Peyer's patch (tissue), 4 donors: ENCODE measurements around the gene AP3D1. TPM values are rescaled to one million over a fixed set of nuclear protein-coding genes. Genes with fewer than 3 reads are reported as not detected.

Source experiments
- DNase-seq, 3 donors: peaks; one replicate each; pipeline ENCODE4 v3.0.0-alpha.2; 2017 to 2019
- H3K27ac ChIP-seq, 4 donors: fragments of 200-600 bp; sonication (generic); one replicate each; pipeline ENCODE4 v1.5.1; 2016 to 2019
- H3K27me3 ChIP-seq, 2 donors: fragments of 200-600 bp; sonication (generic); one replicate each; pipeline ENCODE4 v1.5.1; 2019
- H3K36me3 ChIP-seq, 3 donors: fragments of 200-600 bp; sonication (generic); one replicate each; pipeline ENCODE4 v1.5.1; 2016 to 2019
- H3K4me1 ChIP-seq, 4 donors: fragments of 200-600 bp; sonication (generic); one replicate each; pipeline ENCODE4 v1.5.1; 2016 to 2019
- H3K4me3 ChIP-seq, 4 donors: fragments of 200-600 bp; sonication (generic); 1 replicate in 3 of 4; 2 replicates in 1 of 4; pipeline ENCODE4 v1.5.1; 2016 to 2019; ENCODE audit warnings: mild to moderate bottlenecking in 1 of 4
- H3K9me3 ChIP-seq, 4 donors: fragments of 200-600 bp; sonication (generic); one replicate each; pipeline ENCODE4 v1.5.1; 2016 to 2019; ENCODE audit warnings: mild to moderate bottlenecking in 1 of 4
- CTCF ChIP-seq, 6 experiments: fragments of 450-650 bp in 4 of 6; fragments of 200-600 bp in 2 of 6; sonication (generic) in 1 of 6; IDR thresholded peaks; one replicate each; pipeline ENCODE4 v1.5.1; 2017 to 2019; ENCODE audit warnings: antibody characterized with exemption in 6 of 6, mild to moderate bottlenecking in 3 of 6, moderate library complexity in 1 of 6
- POLR2A ChIP-seq, 2 donors: fragments of 450-650 bp; IDR thresholded peaks; one replicate each; pipeline ENCODE4 v1.5.1; 2017; ENCODE audit warnings: antibody characterized with exemption in 2 of 2, mild to moderate bottlenecking in 2 of 2, moderate library complexity in 2 of 2
- total RNA-seq, 4 donors: library from RNA; depleted of rRNA; stranded (reverse); fragments of >200 nt; gene quantifications; one replicate each; pipeline ENCODE4 v1.1.0, GENCODE V29; 2016

The AP3D1 gene
- total RNA-seq, 4 donors from 2014 or later: 104 to 136 (median 122) TPM

- TF ChIP-seq POLR2A (IDR thresholded peaks at IDR 0.05): no peak
- TF ChIP-seq CTCF (IDR thresholded peaks at IDR 0.05): no peak
- peaks cover 12 to 55% (median 18%) of the 10 kb centered on the region in 4 donors for H3K4me1 ChIP-seq
- H3K36me3 ChIP-seq: peaks cover 0 to 3% (median 0%) of the 10 kb centered on the region in 3 donors
These were observed 22.6 kb upstream of the AP3D1 start for GRCh38 chr19:2173767-2174577.

GRCh38 chr19:2173388-2173766 is 22.0 kb upstream of the AP3D1 start:
- TF ChIP-seq CTCF (IDR thresholded peaks at IDR 0.05): no peak
- TF ChIP-seq POLR2A (IDR thresholded peaks at IDR 0.05): no peak

More at GRCh38 chr19:2173767-2174577, 22.6 kb upstream of the AP3D1 start:
- Histone ChIP-seq H3K9me3 (no peaks in the 10 kb centered on the region), H3K4me3 (no peak overlapping the region), H3K27me3 (no peaks in the 10 kb centered on the region), H3K27ac (peak overlapping the region in 2 of 4 donors; percentile 16 to 19)
- no peak for DNase-seq

GRCh38 chr19:2171349-2172145 is 20.2 kb upstream of the AP3D1 start:
- Histone ChIP-seq H3K4me1 (peaks cover 22 to 76% (median 36%) of the 10 kb centered on the region in 4 donors), H3K9me3 (no peaks in the 10 kb centered on the region), H3K27me3 (no peaks in the 10 kb centered on the region), H3K4me3 (peak overlapping the region in 1 of 4 donors; percentile 12), H3K36me3 (peaks cover 0 to 3% (median 0%) of the 10 kb centered on the region in 3 donors), H3K27ac (peak overlapping the region; percentile 20 to 93 (median 59))
- TF ChIP-seq CTCF (IDR thresholded peaks at IDR 0.05) (peak in 5 of 6 experiments; percentile 11 to 28 (median 20)), POLR2A (IDR thresholded peaks at IDR 0.05) (no peak)
- peak in 2 of 3 donors; percentile 80 to 85 for DNase-seq

More at GRCh38 chr19:2173388-2173766, 22.0 kb upstream of the AP3D1 start:
- Histone ChIP-seq H3K4me3 (no peak overlapping the region), H3K36me3 (peaks cover 0 to 3% (median 0%) of the 10 kb centered on the region in 3 donors), H3K9me3 (no peaks in the 10 kb centered on the region), H3K27ac (peak overlapping the region in 2 of 4 donors; percentile 16 to 19), H3K4me1 (peaks cover 15 to 58% (median 23%) of the 10 kb centered on the region in 4 donors), H3K27me3 (no peaks in the 10 kb centered on the region)
- DNase-seq: no peak

GRCh38 chr19:2170987-2171348 is 19.6 kb upstream of the AP3D1 start:
- TF ChIP-seq CTCF (IDR thresholded peaks at IDR 0.05): no peak
- TF ChIP-seq POLR2A (IDR thresholded peaks at IDR 0.05): no peak
- H3K36me3 ChIP-seq: peaks cover 0 to 3% (median 0%) of the 10 kb centered on the region in 3 donors
- DNase-seq: no peak

GRCh38 chr19:2170219-2170618 is 18.9 kb upstream of the AP3D1 start:
- peaks cover 0 to 3% (median 0%) of the 10 kb centered on the region in 3 donors for H3K36me3 ChIP-seq
- no peak for DNase-seq
- peaks cover 22 to 88% (median 41%) of the 10 kb centered on the region in 4 donors for H3K4me1 ChIP-seq
- no peaks in the 10 kb centered on the region for H3K27me3 ChIP-seq
- no peak for TF ChIP-seq POLR2A (IDR thresholded peaks at IDR 0.05)
- TF ChIP-seq CTCF (IDR thresholded peaks at IDR 0.05): no peak
- peak overlapping the region in 2 of 4 donors; percentile 93 to 100 for H3K27ac ChIP-seq
- H3K9me3 ChIP-seq: no peaks in the 10 kb centered on the region
- H3K4me3 ChIP-seq: no peak overlapping the region

More at GRCh38 chr19:2170987-2171348, 19.6 kb upstream of the AP3D1 start:
- Histone ChIP-seq H3K27me3 (no peaks in the 10 kb centered on the region), H3K4me3 (peak overlapping the region in 1 of 4 donors; percentile 12), H3K9me3 (no peaks in the 10 kb centered on the region), H3K27ac (peak overlapping the region in 3 of 4 donors; percentile 42 to 93 (median 76)), H3K4me1 (peaks cover 22 to 82% (median 39%) of the 10 kb centered on the region in 4 donors)
